GM18868 (cell line): ENCODE results near the gene PITPNM3.
"Not testable (repeated sequence)": the region's sequence is repeated elsewhere in the genome, so short reads cannot be mapped to it uniquely, and the experiment has no call there.

ENCODE experiments used
- ATAC-seq: cut with Tn5 transposase; IDR thresholded peaks from one replicate; pipeline ENCODE4 v1.9.1; 2021; ENCODE audit warnings: mild to moderate bottlenecking, moderate library complexity; ENCODE audit not compliant: unreplicated experiment

The PITPNM3 gene

DNA sequence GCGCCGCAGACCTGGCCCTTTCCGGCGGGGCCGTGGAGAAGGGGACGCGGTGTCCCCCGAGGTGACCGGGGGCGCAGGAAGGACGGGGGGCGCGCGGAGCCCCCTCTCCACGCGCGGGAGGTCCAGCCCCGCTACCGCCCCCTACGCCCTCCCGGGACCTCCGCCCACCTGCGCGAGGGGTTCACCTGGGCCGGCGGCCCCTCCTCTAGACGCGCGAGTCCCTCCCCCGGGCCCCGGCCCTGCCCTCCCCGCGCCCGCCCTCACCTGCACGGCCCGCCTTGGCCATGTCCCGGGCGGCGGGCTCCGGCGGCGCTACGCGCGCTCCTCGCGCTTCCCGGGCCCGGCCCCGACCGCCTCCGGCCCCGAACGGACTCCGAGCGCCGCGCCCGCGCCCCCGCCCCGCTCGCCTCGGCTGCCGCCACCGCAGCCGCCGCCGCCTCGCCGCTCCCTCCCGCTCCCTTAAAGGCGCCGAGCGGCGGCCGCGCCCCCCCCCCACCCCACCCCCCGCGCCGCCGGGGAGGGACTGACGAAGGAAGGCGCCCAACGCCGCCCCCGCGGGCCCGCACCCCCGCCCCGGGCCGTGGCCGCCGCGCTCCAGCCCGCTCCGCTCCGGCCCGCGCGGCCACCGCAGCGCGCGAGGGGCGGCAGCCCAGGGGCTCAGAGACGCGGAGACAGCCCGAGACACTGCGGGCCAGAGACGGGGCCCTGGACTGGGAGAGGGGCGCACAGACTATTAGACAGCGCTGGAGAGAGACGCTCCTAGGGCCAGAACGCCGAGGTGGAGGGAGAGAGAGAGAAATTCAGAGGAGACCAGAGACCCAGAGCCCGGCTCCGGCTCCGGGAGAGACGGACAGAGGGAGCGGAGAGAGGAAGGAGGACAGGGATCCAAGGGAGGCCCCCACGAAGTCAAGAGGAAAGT is at the start of gene PITPNM3:
Gene PITPNM3 (minus strand): TSS at position 435 of the 919 bp plus-strand sequence. CDS start 149 bp downstream, at position 286.
- ATAC-seq = no peak

DNA sequence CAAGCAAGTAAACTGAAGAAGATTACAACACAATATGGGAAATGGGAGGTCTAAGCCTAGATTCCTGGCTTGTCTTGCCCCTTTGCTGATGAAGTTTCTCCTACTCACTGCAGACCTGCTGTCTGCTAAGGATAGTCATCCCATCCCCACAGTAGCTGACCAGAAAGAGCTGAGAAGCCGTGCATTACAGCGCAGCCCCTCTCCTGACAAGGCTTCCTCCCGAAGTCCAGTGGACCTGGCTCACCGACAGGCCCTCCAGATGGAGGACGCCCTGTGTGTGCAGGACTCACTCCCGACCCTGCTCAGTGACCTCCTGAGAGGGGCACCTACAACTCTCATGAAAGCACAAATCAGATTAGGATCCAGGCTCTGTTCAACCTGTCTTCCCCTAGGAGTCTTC is 48.8 kb upstream of the PITPNM3 start:
- ATAC-seq = no peak

DNA sequence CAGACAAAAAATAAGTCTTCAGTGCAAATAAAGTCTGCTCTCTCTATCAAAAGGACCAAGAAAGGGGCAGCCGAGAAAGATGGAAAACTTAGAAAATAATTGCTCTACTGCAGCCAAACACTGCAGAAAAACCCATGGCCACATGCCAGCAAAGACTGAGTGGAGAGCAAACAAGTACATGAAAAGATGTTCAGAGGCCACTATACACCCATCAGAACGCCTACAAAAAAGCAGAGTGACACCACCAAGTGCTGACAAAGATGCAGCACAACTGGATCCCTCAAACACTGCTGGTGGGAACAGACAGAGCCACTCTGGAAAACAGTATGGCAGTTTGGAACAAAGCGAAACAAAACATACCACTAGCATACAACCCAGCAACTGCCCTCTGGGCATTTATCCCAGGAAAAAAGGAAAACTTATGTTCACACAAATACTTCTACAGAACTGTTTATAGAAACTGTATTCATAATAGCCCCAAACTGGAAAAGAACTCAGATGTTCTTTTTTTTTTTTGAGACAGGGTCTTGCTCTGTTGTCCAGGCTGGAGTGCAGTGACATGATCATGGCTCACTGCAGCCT is 47.5 kb upstream of the PITPNM3 start:
- no peak for ATAC-seq

DNA sequence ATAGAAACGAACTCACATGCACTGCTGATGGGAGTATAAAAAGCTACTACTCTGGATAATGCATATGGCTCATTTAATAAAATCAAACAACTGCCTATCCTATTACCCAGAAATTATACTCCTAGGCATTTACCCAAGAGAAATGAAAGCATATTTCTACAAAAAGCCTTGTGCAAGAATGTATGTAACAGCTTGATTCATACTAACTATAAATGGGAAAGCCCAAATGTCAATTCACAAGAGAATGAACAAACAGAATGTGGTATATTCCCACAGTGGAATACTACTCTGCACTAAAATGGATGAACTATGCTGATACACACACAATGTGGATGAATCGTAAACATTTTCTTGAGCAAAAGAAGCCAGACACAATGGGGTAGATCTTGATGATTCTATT is 45.8 kb upstream of the PITPNM3 start:
- no peak for ATAC-seq

DNA sequence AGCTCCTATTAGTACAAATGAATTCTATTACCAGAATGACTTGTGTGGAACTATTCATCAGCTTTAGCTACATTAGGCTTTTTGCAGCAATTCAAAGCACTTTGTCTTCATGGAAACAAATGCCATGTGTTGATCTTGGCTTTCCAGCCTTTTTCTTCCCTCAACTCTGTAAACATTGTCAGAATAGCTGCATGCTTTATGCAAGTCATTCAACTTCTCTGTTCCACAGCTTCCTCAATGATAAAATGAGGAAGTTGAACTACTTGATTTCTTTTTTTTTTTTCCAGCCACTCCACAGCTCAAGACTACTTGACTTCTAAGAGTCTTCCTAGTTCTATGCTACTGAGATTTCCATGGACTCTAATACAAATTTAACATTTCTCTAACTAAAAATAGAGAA is 43.0 kb upstream of the PITPNM3 start:
- no peak for ATAC-seq

DNA sequence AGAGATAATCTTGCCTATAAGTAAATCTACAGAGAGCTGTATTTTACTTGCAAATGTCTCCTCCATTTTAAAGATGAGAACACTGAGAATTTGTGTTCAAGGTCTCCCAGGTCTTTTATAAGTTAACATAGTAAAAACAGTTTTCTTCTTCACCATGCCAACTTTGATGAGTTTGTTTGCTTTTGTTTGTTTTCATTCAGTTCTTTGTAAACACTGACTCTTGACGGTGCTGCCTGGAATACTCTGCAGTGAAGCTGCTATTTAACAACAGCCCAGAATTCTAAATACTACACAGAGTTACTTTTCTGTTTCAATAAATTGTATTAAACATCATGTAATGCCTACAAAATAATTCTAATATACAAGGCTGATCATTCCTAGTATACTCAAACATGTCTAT is 41.4 kb upstream of the PITPNM3 start:
- ATAC-seq = no peak

DNA sequence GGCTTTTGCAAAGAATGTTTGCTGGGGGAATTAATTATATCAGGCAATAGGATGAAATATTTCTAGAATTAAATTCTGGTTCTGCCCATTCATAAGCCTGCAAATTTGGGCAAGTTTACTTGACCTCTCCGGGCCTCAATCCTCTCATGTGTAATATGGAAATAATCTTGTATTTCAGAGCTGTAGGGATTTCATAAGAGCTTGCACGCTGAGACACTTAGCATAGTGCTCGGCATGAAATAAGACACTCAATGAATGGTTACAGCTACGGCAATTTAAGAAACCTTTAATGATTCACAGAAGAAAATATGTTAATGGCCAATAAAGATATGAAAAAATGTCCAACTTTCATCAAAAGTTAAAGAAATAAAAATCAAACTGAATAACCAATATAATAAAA is 40.6 kb upstream of the PITPNM3 start:
- ATAC-seq = no peak

GRCh38 chr17:6596511-6596910 is 40.2 kb upstream of the PITPNM3 start:
- no peak for ATAC-seq

- no peak for ATAC-seq
Measured at GRCh38 chr17:6596081-6596480, 39.7 kb upstream of the PITPNM3 start.

GRCh38 chr17:6593371-6593770 is 37.0 kb upstream of the PITPNM3 start:
- not testable (repeated sequence) for ATAC-seq

DNA sequence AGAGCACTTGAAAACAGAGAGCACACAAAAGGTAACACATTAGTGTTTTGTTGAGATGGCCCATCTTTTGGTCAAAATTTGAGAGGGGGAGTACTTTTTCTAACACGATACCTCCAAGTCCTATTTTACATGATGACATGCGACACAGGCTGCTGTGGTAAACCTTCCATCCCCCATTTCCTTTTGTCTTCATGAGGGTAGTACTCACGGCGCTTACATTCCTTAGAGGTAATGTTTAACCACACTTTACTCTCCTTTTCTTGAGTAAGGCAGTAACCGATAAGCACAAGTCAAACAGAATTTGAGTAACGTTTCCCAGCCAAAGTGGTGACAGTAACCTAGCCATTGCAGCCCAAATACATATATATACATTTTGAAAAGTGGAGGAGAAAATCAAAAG is 35.8 kb upstream of the PITPNM3 start:
- ATAC-seq = no peak

GRCh38 chr17:6591599-6592158 is 35.3 kb upstream of the PITPNM3 start:
- ATAC-seq = no peak

GRCh38 chr17:6589266-6589946 is 33.1 kb upstream of the PITPNM3 start:
- ATAC-seq = no peak

DNA sequence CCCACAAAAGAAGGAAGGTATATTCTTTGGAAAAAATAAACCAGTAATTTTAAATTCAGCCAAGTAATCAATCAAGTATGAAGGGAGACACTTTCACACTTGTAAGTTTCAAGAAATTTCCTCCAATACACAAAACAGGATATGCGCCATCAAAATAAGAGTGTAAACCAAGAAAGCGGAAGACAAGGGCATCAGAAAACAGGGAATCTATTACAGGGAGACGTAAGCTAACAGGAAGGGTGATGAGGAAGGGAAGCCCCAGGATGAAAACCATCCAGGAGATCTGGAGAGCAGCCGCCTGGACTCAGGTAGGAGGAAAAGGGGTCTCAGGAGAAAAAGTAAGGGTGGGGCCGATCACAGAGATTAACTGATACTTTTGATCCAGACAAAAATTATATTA is 31.8 kb upstream of the PITPNM3 start:
- no peak for ATAC-seq

GRCh38 chr17:6587310-6587709 is 31.0 kb upstream of the PITPNM3 start:
- no peak for ATAC-seq

GRCh38 chr17:6583411-6583810 is 27.1 kb upstream of the PITPNM3 start:
- no peak for ATAC-seq

GRCh38 chr17:6580625-6581024 is 24.3 kb upstream of the PITPNM3 start:
- ATAC-seq = no peak

DNA sequence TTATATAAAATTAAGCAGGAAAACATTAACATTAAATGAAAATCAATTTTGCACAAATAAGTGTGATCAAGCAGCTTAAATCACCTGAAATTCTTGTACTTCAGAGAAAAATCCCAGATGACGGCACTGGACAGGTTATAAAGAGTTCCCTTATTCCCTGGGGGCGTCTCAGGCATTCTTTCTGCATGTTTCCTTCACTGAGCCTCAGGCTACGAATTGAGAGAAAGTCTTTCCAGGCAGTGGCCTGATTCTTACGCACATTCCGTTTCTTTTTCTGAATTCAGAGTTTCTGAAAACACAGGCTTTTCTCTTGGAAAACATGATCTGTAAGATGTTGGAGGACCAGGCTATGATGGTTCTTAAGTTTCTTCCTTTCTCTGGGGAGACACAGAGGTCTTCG is 22.1 kb upstream of the PITPNM3 start:
- ATAC-seq = no peak

DNA sequence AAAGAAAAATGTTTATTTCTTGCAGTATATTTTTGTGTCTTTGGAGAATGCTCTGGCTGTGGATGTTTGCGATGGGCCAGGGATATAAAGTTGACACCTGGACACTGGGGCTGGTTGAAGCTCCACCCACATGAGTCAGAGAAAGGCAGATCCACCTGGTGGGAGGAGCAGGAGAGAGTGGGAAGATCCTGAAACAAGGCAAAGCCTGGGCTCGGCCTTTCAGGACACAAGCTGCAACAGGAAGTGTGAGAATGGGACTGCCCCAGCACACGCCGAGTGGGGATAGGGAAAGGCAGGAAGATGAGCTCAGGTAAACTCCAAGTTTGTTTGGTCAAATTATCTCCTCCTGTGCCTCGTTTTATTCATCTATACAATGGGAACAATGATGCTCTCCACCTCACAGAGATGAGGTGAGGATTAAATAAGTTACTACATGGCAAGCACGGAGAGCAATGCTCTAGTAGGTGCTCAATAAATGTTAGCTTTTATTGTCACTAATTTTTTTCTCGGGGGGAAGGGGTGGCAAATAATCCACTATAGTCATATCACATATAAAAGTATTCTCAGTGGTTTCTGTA is 21.4 kb upstream of the PITPNM3 start:
- ATAC-seq = no peak

DNA sequence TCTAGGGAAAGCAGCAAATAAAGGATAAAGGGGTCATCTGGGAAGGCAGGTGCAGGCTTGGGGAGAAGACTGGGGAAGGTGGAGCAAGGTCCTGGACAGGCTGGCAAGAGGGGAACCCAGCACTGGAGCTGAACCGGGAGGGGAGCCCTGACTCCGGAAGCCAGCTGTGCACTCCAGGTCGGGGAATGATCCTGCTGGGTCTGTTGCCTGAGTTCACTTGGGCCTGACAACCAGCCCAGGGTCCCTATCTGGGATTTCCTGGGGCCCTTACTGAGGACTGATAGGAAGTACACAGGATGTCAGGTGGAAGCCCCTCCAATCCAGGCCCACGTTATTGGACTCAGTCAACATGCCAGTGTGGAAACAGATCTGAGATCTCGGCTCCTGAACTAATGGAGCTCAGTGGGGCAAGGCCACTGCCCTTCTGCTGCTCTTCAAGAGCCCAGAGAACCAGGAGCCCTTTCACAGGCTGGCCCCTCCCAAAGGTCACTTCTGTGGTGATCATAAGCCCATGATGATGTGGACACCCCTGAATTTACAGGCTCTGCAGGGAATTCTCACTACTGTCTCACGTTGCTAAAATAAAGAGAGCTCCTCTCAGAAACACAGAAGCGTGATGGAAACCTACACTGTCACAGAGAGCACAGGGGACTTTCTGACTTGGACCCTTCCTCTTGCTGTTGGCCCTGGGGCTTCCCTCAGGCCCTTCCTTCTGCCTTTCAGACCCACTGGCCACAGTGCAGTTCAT is 19.9 kb upstream of the PITPNM3 start:
- no peak for ATAC-seq
